Iris pigment epithelial cell (primary cell): ENCODE results near the gene FCRL6.

Source experiments
- DNase-seq: peaks from one replicate; pipeline ENCODE4 v3.0.0-alpha.2; 2011; ENCODE audit warnings: low read depth

FCRL6 gene

GRCh38 chr1:159864262-159864661 is 62.1 kb downstream of the FCRL6 start:
- DNase-seq = no peak
